ENCODE measurements around the gene SMURF2. TPM values are rescaled to one million over a fixed set of nuclear protein-coding genes. Genes with fewer than 3 reads are reported as not detected.

Gene SMURF2
- total RNA-seq, 1 donor from 2014 or later, result 69.2 TPM

DNA sequence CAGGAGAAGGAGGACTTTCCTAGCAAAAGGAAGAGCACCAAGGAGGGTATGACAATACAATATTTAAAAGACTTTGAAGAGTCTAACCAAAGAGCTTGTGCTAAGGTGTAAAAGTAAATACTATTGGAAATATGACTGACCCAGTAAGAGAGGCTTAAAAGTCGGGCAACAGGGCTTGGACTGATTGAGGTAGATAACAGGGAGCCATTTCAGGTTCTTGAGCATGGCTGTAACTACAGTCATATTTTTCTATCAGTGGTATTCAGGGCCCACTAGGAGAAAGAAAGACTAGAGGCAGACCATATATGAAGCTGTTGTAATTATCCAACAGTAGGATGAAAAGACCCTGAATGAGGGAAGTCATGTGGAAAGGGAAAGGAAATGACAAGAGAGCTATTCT, 62.3 kb downstream of the SMURF2 start:
- Mint-ChIP-seq H3K4me1 (ENCODE audit: unreplicated experiment) (peaks cover 35% of the 10 kb centered on the region), H3K4me3 (ENCODE audit: unreplicated experiment) (no peak overlapping the region), H3K9me3 (ENCODE audit: unreplicated experiment) (no peaks in the 10 kb centered on the region), H3K27me3 (ENCODE audit: unreplicated experiment) (peaks cover 8% of the 10 kb centered on the region), H3K36me3 (ENCODE audit: low read depth, unreplicated experiment) (peaks cover 10% of the 10 kb centered on the region), H3K27ac (ENCODE audit: unreplicated experiment) (peak overlapping the region; percentile 28)
- TF ChIP-seq, protein P1, sequence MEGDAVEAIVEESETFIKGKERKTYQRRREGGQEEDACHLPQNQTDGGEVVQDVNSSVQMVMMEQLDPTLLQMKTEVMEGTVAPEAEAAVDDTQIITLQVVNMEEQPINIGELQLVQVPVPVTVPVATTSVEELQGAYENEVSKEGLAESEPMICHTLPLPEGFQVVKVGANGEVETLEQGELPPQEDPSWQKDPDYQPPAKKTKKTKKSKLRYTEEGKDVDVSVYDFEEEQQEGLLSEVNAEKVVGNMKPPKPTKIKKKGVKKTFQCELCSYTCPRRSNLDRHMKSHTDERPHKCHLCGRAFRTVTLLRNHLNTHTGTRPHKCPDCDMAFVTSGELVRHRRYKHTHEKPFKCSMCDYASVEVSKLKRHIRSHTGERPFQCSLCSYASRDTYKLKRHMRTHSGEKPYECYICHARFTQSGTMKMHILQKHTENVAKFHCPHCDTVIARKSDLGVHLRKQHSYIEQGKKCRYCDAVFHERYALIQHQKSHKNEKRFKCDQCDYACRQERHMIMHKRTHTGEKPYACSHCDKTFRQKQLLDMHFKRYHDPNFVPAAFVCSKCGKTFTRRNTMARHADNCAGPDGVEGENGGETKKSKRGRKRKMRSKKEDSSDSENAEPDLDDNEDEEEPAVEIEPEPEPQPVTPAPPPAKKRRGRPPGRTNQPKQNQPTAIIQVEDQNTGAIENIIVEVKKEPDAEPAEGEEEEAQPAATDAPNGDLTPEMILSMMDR (IDR thresholded peaks at IDR 0.05; ENCODE audit: unreplicated experiment), result no peak
- no peak for DNase-seq (ENCODE audit: low spot score)

DNA sequence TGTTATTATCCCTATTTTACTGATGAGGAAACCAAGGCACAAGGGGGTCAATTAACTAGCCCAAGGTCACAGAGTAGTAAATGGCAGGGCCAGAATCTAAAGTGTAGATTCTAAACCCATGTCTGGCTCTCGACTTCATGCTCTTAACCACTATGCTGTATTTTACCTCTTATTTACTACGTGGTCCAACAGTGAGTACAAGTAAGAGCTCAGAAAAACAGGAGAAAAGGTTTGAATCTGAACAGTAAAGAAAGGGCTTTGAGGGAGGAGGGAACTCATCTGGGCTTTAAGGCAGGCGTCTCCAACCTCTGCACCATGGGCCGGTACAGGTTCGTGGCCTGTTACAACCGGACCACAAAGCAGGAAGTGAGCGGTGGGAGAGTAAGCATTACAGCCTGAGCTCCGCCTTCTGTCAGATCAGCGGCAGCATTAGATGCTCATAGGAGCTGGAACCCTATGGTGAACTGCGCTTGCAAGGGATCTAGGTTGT, 62.9 kb downstream of the SMURF2 start:
- H3K27ac Mint-ChIP-seq (ENCODE audit: unreplicated experiment), result no peak overlapping the region
- H3K9me3 Mint-ChIP-seq (ENCODE audit: unreplicated experiment), result no peaks in the 10 kb centered on the region
- peaks cover 30% of the 10 kb centered on the region for H3K4me1 Mint-ChIP-seq (ENCODE audit: unreplicated experiment)
- peaks cover 10% of the 10 kb centered on the region for H3K36me3 Mint-ChIP-seq (ENCODE audit: low read depth, unreplicated experiment)
- peaks cover 8% of the 10 kb centered on the region for H3K27me3 Mint-ChIP-seq (ENCODE audit: unreplicated experiment)
- no peak for DNase-seq (ENCODE audit: low spot score)
- TF ChIP-seq, protein P1 (IDR thresholded peaks at IDR 0.05; ENCODE audit: unreplicated experiment), result no peak
- H3K4me3 Mint-ChIP-seq (ENCODE audit: unreplicated experiment), result no peak overlapping the region

DNA sequence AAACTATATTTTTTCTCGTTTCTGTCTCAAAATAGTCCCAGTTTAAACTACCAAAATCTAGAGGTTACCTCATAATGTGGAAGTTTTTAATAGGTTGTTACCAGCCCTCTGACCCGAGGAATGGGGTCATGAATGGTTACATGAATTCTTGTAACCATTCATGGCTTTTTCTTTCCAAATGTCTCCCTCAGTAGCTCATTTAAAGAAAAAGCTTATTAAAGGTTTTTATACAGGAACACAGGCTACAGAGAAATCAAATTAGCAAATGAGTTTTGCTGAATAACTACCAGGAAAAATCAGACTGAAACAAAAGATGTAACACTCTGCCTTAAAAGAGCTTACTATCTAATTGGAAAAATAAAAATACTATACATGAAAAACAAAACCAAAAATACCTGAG, 63.4 kb downstream of the SMURF2 start:
- TF ChIP-seq, protein P1 (IDR thresholded peaks at IDR 0.05; ENCODE audit: unreplicated experiment), result no peak
- H3K4me3 Mint-ChIP-seq (ENCODE audit: unreplicated experiment), result no peak overlapping the region
- peaks cover 27% of the 10 kb centered on the region for H3K4me1 Mint-ChIP-seq (ENCODE audit: unreplicated experiment)
- H3K27ac Mint-ChIP-seq (ENCODE audit: unreplicated experiment), result no peak overlapping the region
- peaks cover 8% of the 10 kb centered on the region for H3K27me3 Mint-ChIP-seq (ENCODE audit: unreplicated experiment)
- DNase-seq (ENCODE audit: low spot score), result no peak
- no peaks in the 10 kb centered on the region for H3K9me3 Mint-ChIP-seq (ENCODE audit: unreplicated experiment)
- H3K36me3 Mint-ChIP-seq (ENCODE audit: low read depth, unreplicated experiment), result peaks cover 10% of the 10 kb centered on the region

DNA sequence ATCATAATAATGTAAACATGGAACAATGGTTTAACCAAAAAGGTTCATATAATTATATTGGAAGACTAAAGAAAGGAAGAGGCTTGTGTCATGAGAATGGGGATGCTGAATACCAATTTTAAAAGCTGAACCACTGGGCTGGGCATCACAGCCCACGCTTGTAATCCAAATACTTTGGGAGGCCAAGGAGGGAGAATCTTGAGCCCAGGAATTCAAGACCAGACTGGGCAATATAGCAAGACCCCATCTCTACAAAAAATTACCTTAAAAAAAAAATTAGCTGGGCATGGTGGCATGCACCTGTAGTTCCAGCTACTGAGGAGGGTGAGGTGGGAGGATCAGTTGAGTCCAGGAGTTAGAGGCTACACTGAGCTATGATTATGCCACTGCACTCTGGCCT, 65.1 kb downstream of the SMURF2 start:
- peaks cover 27% of the 10 kb centered on the region for H3K4me1 Mint-ChIP-seq (ENCODE audit: unreplicated experiment)
- DNase-seq (ENCODE audit: low spot score), result no peak
- H3K27me3 Mint-ChIP-seq (ENCODE audit: unreplicated experiment), result peaks cover 8% of the 10 kb centered on the region
- H3K27ac Mint-ChIP-seq (ENCODE audit: unreplicated experiment), result peak overlapping the region; percentile 89
- H3K9me3 Mint-ChIP-seq (ENCODE audit: unreplicated experiment), result no peaks in the 10 kb centered on the region
- H3K4me3 Mint-ChIP-seq (ENCODE audit: unreplicated experiment), result peak overlapping the region; percentile 42
- TF ChIP-seq, protein P1 (IDR thresholded peaks at IDR 0.05; ENCODE audit: unreplicated experiment), result no peak
- H3K36me3 Mint-ChIP-seq (ENCODE audit: low read depth, unreplicated experiment), result peaks cover 17% of the 10 kb centered on the region

DNA sequence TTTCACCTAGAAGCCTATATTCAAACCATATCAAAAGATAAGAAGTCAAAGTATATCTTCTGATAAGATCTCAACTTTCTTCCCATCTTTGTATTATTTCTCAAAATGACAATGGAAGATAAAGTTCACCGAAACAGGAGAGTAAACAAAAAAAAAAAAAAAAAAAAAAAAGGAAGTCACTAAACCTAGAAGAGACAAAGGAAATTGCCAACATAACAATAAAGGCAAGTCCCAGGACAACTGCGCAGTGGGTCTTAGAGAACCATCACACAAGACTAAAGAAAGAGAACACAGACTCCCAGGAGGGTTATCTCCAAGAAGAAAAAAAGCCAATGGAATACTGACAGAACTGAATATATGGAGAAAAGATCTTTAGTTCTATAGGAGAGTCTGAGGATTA, 65.7 kb downstream of the SMURF2 start:
- H3K36me3 Mint-ChIP-seq (ENCODE audit: low read depth, unreplicated experiment), result peaks cover 22% of the 10 kb centered on the region
- no peaks in the 10 kb centered on the region for H3K9me3 Mint-ChIP-seq (ENCODE audit: unreplicated experiment)
- H3K4me1 Mint-ChIP-seq (ENCODE audit: unreplicated experiment), result peaks cover 27% of the 10 kb centered on the region
- H3K4me3 Mint-ChIP-seq (ENCODE audit: unreplicated experiment), result peak overlapping the region; percentile 42
- TF ChIP-seq, protein P1 (IDR thresholded peaks at IDR 0.05; ENCODE audit: unreplicated experiment), result no peak
- no peak for DNase-seq (ENCODE audit: low spot score)
- peak overlapping the region; percentile 89 for H3K27ac Mint-ChIP-seq (ENCODE audit: unreplicated experiment)
- H3K27me3 Mint-ChIP-seq (ENCODE audit: unreplicated experiment), result peaks cover 8% of the 10 kb centered on the region
